ENCODE measurements around the gene CMAS. TPM values are rescaled to one million over a fixed set of nuclear protein-coding genes. Genes with fewer than 3 reads are reported as not detected.

Gene CMAS
- total and polyA plus RNA-seq, 2 experiments from 2014 or later = 61.2 to 118 TPM

DNA sequence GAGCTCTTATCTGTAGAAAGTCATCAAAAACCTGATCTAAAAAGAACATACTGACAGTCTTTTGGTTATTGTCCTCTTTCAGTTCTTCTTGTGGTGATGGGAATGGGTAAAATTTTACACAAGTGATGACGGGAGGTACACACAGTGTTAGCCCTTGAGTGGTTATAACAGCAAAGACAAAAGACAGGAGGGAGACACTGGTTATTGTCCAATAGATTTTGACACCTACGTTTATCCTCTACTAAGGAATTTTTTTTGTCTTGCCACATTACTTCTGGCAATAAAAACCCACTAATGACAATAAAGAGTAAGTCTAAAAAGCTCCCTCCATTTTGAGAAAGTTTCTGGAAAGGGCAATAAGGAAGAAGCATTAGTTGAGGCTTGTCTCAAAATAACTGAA, 47.7 kb upstream of the CMAS start:
- ATAC-seq = no peak
- H3K36me3 ChIP-seq (ENCODE audit: insufficient read depth) = no peaks in the 10 kb centered on the region
- peaks cover under 1% of the 10 kb centered on the region; the same call in 1 of the 2 replicates for H3K4me1 ChIP-seq (ENCODE audit: insufficient read depth)
- no peak overlapping the region for H3K4me3 ChIP-seq
- no peaks in the 10 kb centered on the region for H3K27me3 ChIP-seq (ENCODE audit: insufficient read depth)
- no peak overlapping the region for H2AFZ ChIP-seq
- Mint-ChIP-seq H3K4me3 (no peak overlapping the region), H3K27ac (no peak overlapping the region), H3K9me3 (no peaks in the 10 kb centered on the region; the same call in 2 of the 3 replicates), H3K36me3 (ENCODE audit: low read depth) (no peaks in the 10 kb centered on the region), H3K27me3 (ENCODE audit: insufficient read depth, low read depth, poor library complexity) (no peaks in the 10 kb centered on the region), H3K4me1 (peaks cover under 1% of the 10 kb centered on the region; the same call in 2 of the 3 replicates)
- H3K27ac ChIP-seq (ENCODE audit: low read depth) = no peak overlapping the region
- H3F3A ChIP-seq (replicated peaks; ENCODE audit: low read depth) = no peaks in the 10 kb centered on the region
- H4K20me1 ChIP-seq (replicated peaks; ENCODE audit: insufficient read depth) = no peaks in the 10 kb centered on the region
- H3K9me2 ChIP-seq (ENCODE audit: insufficient read depth) = peaks cover 11% of the 10 kb centered on the region; the same call in 1 of the 2 replicates
- no peak overlapping the region for H3K4me2 ChIP-seq
- no peaks in the 10 kb centered on the region for H3K79me2 ChIP-seq (replicated peaks; ENCODE audit: insufficient read depth)
- TF ChIP-seq NANOG (IDR thresholded peaks at IDR 0.05; ENCODE audit: borderline replicate concordance) (no peak), CTCF (conservative IDR thresholded peaks at IDR 0.05; ENCODE audit: low read depth in 2 of 2) (no peak), POLR2AphosphoS5 (IDR thresholded peaks at IDR 0.05; ENCODE audit: low read depth) (no peak), ZNF114 (CRISPR knock-in tag; IDR thresholded peaks at IDR 0.05) (no peak)
- no peak for DNase-seq (ENCODE audit: low spot score)

GRCh38 chr12:21998782-21999181, 47.2 kb upstream of the CMAS start:
- Histone ChIP-seq H3K27me3 (ENCODE audit: insufficient read depth) (no peaks in the 10 kb centered on the region), H4K20me1 (replicated peaks; ENCODE audit: insufficient read depth) (no peaks in the 10 kb centered on the region)
- no peak for TF ChIP-seq ETS1 (IDR thresholded peaks at IDR 0.05)
- no peak for TF ChIP-seq REST (IDR thresholded peaks at IDR 0.05; ENCODE audit: unreplicated experiment)
- TF ChIP-seq CTCF (conservative IDR thresholded peaks at IDR 0.05; ENCODE audit: low read depth in 2 of 2) = no peak
- TF ChIP-seq EZH2 (IDR thresholded peaks at IDR 0.05; ENCODE audit: low read depth, unreplicated experiment) = no peak
- TF ChIP-seq ZNF331 (CRISPR knock-in tag; IDR thresholded peaks at IDR 0.05; ENCODE audit: low read depth) = no peak
- TF ChIP-seq ZNF114 (CRISPR knock-in tag; IDR thresholded peaks at IDR 0.05) = no peak
- no peak for TF ChIP-seq POLR2AphosphoS5 (IDR thresholded peaks at IDR 0.05; ENCODE audit: low read depth)
- TF ChIP-seq EZH2phosphoT487 (IDR thresholded peaks at IDR 0.05; ENCODE audit: unreplicated experiment) = no peak
- TF ChIP-seq JUNB (IDR thresholded peaks at IDR 0.05; ENCODE audit: unreplicated experiment) = no peak
- TF ChIP-seq CREB1 (CRISPR knock-in tag; IDR thresholded peaks at IDR 0.05; ENCODE audit: low read depth) = no peak

More at GRCh38 chr12:21998782-21999181, 47.2 kb upstream of the CMAS start:
- Mint-ChIP-seq H3K4me1 (no peaks in the 10 kb centered on the region), H3K36me3 (ENCODE audit: low read depth) (no peaks in the 10 kb centered on the region), H3K27ac (no peak overlapping the region), H3K4me3 (no peak overlapping the region), H3K9me3 (no peaks in the 10 kb centered on the region; the same call in 2 of the 3 replicates), H3K27me3 (ENCODE audit: insufficient read depth, low read depth, poor library complexity) (no peaks in the 10 kb centered on the region)
- Histone ChIP-seq H3K36me3 (ENCODE audit: insufficient read depth) (no peaks in the 10 kb centered on the region), H3K4me3 (no peak overlapping the region), H2AFZ (no peak overlapping the region), H3K4me2 (no peak overlapping the region), H3K27ac (ENCODE audit: low read depth) (no peak overlapping the region), H3K79me2 (replicated peaks; ENCODE audit: insufficient read depth) (no peaks in the 10 kb centered on the region), H3K4me1 (ENCODE audit: insufficient read depth) (no peaks in the 10 kb centered on the region), H3K9me2 (ENCODE audit: insufficient read depth) (peaks cover 10% of the 10 kb centered on the region; the same call in 1 of the 2 replicates), H3F3A (replicated peaks; ENCODE audit: low read depth) (no peaks in the 10 kb centered on the region)
- DNase-seq (ENCODE audit: low spot score) = no peak
- no peak for ATAC-seq

Data from GM23338 (cell line).